ENCODE results near the gene TACC3. TPM values are rescaled to one million over a fixed set of nuclear protein-coding genes. Genes with fewer than 3 reads are reported as not detected.
A peak's percentile ranks its signal among the peaks of the same experiment; 100 is the strongest.

Gene TACC3
- total RNA-seq, 1 experiment from 2014 or later = 156 TPM

DNA sequence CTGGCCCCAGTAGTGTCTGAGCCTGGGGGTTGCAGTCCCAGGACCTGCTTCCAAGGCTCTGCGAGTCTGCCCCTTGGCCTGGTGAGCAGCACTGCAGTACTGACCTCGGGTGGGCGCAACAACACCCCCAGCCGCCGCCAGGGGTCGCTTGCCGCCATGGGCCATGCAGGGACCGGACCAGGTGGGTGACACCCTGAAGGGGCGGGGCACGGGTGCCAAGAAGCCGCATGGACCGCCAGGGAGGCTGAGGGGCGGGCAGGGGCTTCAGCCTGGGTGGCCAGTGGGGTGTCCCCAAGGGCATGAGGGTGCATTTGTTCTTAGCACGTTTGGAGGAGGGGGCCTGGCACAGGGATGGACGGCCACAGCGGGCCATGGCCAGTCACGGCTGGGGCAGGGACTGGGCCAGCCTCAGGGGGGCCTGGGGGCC is 25.0 kb downstream of the TACC3 start:
- H3K18ac ChIP-seq (ENCODE audit: insufficient read length, low read depth, low read length) = no peak overlapping the region
- H3K4me1 Mint-ChIP-seq = peaks cover 0 to 11% of the 10 kb centered on the region in 2 experiments; a peak in 1 of 4 replicates
- no peak overlapping the region for H4K8ac ChIP-seq (replicated peaks; ENCODE audit: insufficient read length, low read depth, low read length)
- H3K4me2 ChIP-seq (ENCODE audit: insufficient read depth, insufficient read length, low read length) = no peak overlapping the region
- TF ChIP-seq, protein P1, sequence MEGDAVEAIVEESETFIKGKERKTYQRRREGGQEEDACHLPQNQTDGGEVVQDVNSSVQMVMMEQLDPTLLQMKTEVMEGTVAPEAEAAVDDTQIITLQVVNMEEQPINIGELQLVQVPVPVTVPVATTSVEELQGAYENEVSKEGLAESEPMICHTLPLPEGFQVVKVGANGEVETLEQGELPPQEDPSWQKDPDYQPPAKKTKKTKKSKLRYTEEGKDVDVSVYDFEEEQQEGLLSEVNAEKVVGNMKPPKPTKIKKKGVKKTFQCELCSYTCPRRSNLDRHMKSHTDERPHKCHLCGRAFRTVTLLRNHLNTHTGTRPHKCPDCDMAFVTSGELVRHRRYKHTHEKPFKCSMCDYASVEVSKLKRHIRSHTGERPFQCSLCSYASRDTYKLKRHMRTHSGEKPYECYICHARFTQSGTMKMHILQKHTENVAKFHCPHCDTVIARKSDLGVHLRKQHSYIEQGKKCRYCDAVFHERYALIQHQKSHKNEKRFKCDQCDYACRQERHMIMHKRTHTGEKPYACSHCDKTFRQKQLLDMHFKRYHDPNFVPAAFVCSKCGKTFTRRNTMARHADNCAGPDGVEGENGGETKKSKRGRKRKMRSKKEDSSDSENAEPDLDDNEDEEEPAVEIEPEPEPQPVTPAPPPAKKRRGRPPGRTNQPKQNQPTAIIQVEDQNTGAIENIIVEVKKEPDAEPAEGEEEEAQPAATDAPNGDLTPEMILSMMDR (conservative IDR thresholded peaks at IDR 0.05) = peak; percentile 98
- no peak overlapping the region for H2AFZ ChIP-seq (ENCODE audit: low read length)
- DNase-seq = peak; percentile 97
- no peaks in the 10 kb centered on the region for H3K4me1 ChIP-seq (ENCODE audit: insufficient read depth, low read length)
- no peak overlapping the region for H4K5ac ChIP-seq (ENCODE audit: insufficient read length, low read depth, low read length)
- no peak overlapping the region for H3K56ac ChIP-seq (ENCODE audit: insufficient read length, low read depth, low read length)
- H3K23me2 ChIP-seq (ENCODE audit: insufficient read length, low read depth, low read length, poor library complexity, severe bottlenecking) = no peaks in the 10 kb centered on the region
- no peak overlapping the region for H2BK12ac ChIP-seq (ENCODE audit: insufficient read length, low read depth, low read length)
- H3K4ac ChIP-seq (ENCODE audit: low read depth, low read length) = no peak overlapping the region
- peaks cover 12 to 42% (median 33%) of the 10 kb centered on the region in 3 experiments; a peak in 6 of 7 replicates for H3K36me3 Mint-ChIP-seq (ENCODE audit: insufficient read depth in 1 of 3, low read depth in 3 of 3)
- no peak overlapping the region for H2BK5ac ChIP-seq (ENCODE audit: insufficient read length, low read length)
- H3K14ac ChIP-seq (ENCODE audit: insufficient read depth, low read length) = no peak overlapping the region
- H2BK120ac ChIP-seq (ENCODE audit: low read depth, low read length, poor library complexity, severe bottlenecking) = no peak overlapping the region
- no peak overlapping the region for H3K23ac ChIP-seq (ENCODE audit: insufficient read length, low read depth, low read length)
- no peaks in the 10 kb centered on the region for H3K27me3 Mint-ChIP-seq (ENCODE audit: low read depth)
- H3K4me3 Mint-ChIP-seq = no peak overlapping the region
- H3K79me2 ChIP-seq (ENCODE audit: insufficient read depth, low read length) = no peaks in the 10 kb centered on the region
- WGBS (ENCODE audit: extremely low coverage, insufficient read length, low lambda C conversion rate) = no CpG with 5 or more reads among the region's 17 CpGs
- H2BK20ac ChIP-seq (ENCODE audit: low read depth, low read length, poor library complexity, severe bottlenecking) = no peak overlapping the region
- H3K79me1 ChIP-seq (ENCODE audit: insufficient read depth, low read depth, low read length, poor library complexity, severe bottlenecking) = no peaks in the 10 kb centered on the region
- no peaks in the 10 kb centered on the region for H4K20me1 ChIP-seq (ENCODE audit: control insufficient read depth, insufficient read depth, insufficient read length)
- H3K27ac Mint-ChIP-seq = no peak overlapping the region
- H3K27me3 ChIP-seq (ENCODE audit: insufficient read depth, low read length) = no peaks in the 10 kb centered on the region
- H4K91ac ChIP-seq (ENCODE audit: insufficient read length, low read depth, low read length) = no peak overlapping the region
- H2BK15ac ChIP-seq (ENCODE audit: low read depth, low read length) = no peak overlapping the region
- no peak overlapping the region for H3K27ac ChIP-seq (ENCODE audit: insufficient read length, low read depth, low read length)
- no peaks in the 10 kb centered on the region for H3K9me3 Mint-ChIP-seq
- H3K9me3 ChIP-seq (ENCODE audit: control insufficient read depth, low read depth, low read length) = no peaks in the 10 kb centered on the region
- H3T11ph ChIP-seq (ENCODE audit: low read length) = no peak overlapping the region
- no peak overlapping the region for H2AK5ac ChIP-seq (ENCODE audit: insufficient read length, low read length)
- no peak overlapping the region for H3K9ac ChIP-seq (ENCODE audit: extremely low read depth, insufficient read length, low read length)
